ENCODE measurements around the gene FOXD4. TPM values are rescaled to one million over a fixed set of nuclear protein-coding genes. Genes with fewer than 3 reads are reported as not detected.
"Not testable (repeated sequence)": the region's sequence is repeated elsewhere in the genome, so short reads cannot be mapped to it uniquely, and the experiment has no call there.

Gene FOXD4
- total RNA-seq, 4 donors from 2014 or later, result 0.54 TPM; not detected in 3

DNA sequence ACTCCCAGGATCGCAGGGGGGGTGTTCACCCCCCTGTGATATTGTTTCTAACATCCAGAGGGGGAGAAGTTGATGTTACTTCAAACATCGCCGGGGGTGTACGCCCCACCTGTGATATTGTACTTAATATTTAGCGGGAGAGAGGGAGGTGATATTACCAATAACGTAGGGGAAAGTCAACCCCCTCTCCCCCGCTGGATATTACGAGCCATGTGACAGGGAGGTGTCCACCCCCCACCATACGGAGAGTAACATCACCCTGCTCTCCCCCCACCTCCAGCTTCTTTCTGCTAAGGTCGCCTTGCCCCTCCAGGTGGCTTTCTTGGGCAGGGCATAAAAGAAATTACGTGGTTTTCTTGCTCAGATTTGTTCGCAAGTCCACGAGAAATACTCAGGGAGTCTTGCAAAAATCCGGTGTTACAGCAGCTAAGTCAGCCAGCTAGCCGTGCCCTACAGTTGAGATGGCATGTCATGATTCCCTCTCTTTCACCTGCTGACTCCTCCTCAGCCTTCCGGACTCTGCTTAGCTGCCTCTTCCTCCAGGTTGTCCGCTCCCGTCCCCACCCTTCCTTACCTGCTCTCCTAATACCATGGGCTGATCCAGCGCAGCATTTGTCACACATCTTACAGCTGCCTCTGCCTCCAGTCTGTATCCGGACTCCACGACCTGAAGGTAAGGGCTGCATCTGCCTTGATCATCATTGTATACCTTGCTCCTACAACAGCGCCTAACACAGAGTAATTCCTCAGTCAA lies 9.3 kb downstream of the FOXD4 start:
- not testable (repeated sequence) for DNase-seq, H3K4me3 ChIP-seq, H3K9me3 ChIP-seq, H3K36me3 ChIP-seq, H3K27me3 ChIP-seq, H3K27ac ChIP-seq, H3K4me1 ChIP-seq

DNA sequence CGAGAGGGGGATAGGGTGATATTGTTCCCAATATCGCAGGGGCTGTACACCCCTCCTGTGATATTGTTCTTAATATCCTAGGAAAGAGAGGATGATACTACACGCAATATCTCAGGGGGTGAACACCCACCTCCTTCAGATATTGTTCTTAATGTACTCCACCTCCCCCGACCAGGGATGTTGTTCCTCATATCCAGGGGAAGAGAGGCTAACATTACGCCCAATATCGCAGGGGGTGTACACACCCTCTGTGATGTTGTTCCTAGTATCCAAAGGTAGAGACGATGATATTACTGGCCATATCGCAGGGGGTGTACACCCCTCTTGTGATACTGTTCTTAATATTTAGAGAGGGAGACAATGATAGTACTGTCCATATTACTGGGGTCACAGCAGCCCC lies 12.2 kb downstream of the FOXD4 start:
- H3K4me3 ChIP-seq, H3K27me3 ChIP-seq, DNase-seq, H3K36me3 ChIP-seq, H3K27ac ChIP-seq, H3K4me1 ChIP-seq, H3K9me3 ChIP-seq: not testable (repeated sequence)

DNA sequence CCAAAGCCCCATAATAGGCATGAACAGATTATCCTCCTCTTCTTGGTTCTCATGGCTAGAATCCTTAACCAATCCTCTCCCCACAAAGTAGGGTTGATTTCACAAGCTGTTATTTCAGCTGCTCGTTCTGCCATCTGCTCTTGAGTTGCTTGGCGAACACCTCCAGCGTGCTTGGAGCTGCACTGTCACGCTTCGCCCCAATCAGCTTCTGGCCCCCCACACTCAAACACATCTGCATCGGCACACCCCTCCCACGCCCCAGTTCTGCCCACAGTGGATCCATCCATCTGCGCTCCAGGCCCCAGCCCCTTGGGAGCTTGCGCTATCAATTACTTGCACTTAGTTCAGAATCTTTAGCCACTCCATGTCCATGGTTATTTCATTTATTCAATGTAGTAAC lies 17.8 kb downstream of the FOXD4 start:
- H3K4me3 ChIP-seq, H3K9me3 ChIP-seq, H3K4me1 ChIP-seq, DNase-seq, H3K27me3 ChIP-seq, H3K36me3 ChIP-seq, H3K27ac ChIP-seq: not testable (repeated sequence)

- H3K4me3 ChIP-seq, H3K27me3 ChIP-seq, H3K27ac ChIP-seq, H3K9me3 ChIP-seq, DNase-seq, H3K4me1 ChIP-seq, H3K36me3 ChIP-seq: not testable (repeated sequence)
Observed at GRCh38 chr9:99867-100266, 18.4 kb downstream of the FOXD4 start.

- not testable (repeated sequence) for DNase-seq, H3K4me1 ChIP-seq, H3K36me3 ChIP-seq, H3K27ac ChIP-seq, H3K9me3 ChIP-seq, H3K27me3 ChIP-seq, H3K4me3 ChIP-seq
Observed at GRCh38 chr9:98775-99174, 19.4 kb downstream of the FOXD4 start.

DNA sequence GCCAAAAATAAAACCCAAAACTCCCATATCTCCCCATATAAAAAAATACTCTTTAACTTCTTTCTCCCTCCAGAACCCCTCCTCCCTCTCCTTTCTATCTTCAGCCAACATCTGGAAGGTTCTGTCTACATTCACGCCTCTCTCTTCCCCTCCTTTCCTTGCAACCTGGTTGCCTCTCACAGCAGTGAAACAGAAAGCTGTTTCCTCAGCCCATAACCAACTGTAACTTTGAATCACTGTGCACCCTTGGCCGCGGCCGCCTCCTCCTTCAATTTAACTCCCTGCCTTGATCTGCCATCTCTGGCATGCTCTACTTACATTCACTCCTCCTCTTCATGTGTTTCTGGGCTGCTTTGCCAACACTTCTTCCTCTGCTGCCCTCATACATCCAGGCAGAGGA lies 23.2 kb downstream of the FOXD4 start:
- H3K36me3 ChIP-seq, H3K4me3 ChIP-seq: not testable (repeated sequence)

GRCh38 chr9:94323-94722 lies 23.9 kb downstream of the FOXD4 start:
- H3K4me3 ChIP-seq, H3K27me3 ChIP-seq: not testable (repeated sequence)

More for the DNA sequence above, 23.2 kb downstream of the FOXD4 start:
- not testable (repeated sequence) for H3K4me1 ChIP-seq, H3K9me3 ChIP-seq, H3K27me3 ChIP-seq, H3K27ac ChIP-seq, DNase-seq

DNA sequence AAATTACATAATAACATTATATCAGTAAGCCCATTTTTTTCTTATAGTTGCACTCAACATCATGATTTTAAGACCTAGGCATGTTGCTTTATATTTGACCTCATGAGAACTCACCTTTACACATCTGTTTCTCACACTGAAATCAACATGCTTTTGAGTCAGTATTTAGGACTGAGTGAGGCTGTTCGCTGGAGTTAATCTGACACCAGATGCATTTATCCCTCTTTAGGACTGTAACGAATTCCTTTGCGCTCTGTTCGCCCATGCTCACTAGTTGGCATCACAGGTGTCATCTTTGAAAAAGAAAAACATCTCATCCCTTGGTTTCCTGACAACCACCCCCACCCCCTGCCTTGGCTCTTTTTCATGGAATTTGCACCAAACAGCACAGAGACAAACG lies 24.3 kb downstream of the FOXD4 start:
- not testable (repeated sequence) for H3K4me1 ChIP-seq, DNase-seq, H3K36me3 ChIP-seq, H3K27me3 ChIP-seq, H3K4me3 ChIP-seq, H3K9me3 ChIP-seq, H3K27ac ChIP-seq

More at GRCh38 chr9:94323-94722, 23.9 kb downstream of the FOXD4 start:
- H3K36me3 ChIP-seq, H3K9me3 ChIP-seq, H3K27ac ChIP-seq, DNase-seq, H3K4me1 ChIP-seq: not testable (repeated sequence)

- H3K4me3 ChIP-seq, H3K27ac ChIP-seq, H3K36me3 ChIP-seq, DNase-seq, H3K27me3 ChIP-seq, H3K4me1 ChIP-seq, H3K9me3 ChIP-seq: not testable (repeated sequence)
Observed at GRCh38 chr9:90851-91250, 27.4 kb downstream of the FOXD4 start.

GRCh38 chr9:88396-89037 lies 29.7 kb downstream of the FOXD4 start:
- not testable (repeated sequence) for DNase-seq, H3K27me3 ChIP-seq, H3K36me3 ChIP-seq, H3K27ac ChIP-seq, H3K9me3 ChIP-seq, H3K4me1 ChIP-seq, H3K4me3 ChIP-seq

DNA sequence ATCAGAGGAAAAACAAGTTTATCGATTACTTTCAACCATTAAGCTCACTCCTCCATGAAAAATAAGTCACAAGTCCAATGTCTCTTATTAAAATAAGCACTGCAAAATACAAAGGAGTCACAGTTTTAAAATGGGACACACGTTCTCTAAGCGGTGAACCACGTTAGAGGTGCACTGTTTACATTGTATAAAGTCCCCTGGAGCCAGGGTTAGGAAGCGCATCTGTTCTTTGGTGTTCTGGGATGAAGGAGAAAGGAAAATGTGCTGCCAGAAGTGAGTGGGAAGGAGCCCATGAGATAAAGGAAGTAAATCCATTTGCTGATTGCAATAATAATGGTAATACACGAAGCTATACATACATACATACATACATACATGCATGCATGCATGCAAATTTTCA lies 30.4 kb downstream of the FOXD4 start:
- H3K9me3 ChIP-seq, H3K27ac ChIP-seq, H3K4me3 ChIP-seq, H3K27me3 ChIP-seq, DNase-seq, H3K36me3 ChIP-seq, H3K4me1 ChIP-seq: not testable (repeated sequence)

DNA sequence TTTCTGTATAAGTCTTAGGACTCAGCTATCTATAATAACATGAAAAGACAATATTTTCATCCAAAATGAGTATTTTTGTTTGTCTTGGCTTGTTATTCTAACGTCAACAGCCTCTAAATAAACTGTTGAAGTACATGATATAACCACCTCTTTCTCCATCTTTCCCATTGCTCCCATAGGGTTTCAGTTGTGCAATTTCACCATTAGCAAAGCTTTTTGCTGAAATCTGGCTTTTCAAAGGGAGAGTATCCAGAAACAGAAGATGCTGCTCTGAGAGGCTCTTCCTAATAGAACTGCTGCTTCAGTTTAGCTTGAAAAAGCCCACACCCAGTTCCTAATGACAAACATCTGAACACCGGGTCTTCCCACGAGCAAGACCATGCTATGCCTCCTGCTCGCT lies 31.1 kb downstream of the FOXD4 start:
- not testable (repeated sequence) for H3K4me1 ChIP-seq, H3K27me3 ChIP-seq, H3K4me3 ChIP-seq, DNase-seq, H3K9me3 ChIP-seq, H3K36me3 ChIP-seq, H3K27ac ChIP-seq

GRCh38 chr9:86697-87096 lies 31.5 kb downstream of the FOXD4 start:
- DNase-seq, H3K27me3 ChIP-seq, H3K9me3 ChIP-seq, H3K4me3 ChIP-seq, H3K4me1 ChIP-seq, H3K36me3 ChIP-seq, H3K27ac ChIP-seq: not testable (repeated sequence)

DNA sequence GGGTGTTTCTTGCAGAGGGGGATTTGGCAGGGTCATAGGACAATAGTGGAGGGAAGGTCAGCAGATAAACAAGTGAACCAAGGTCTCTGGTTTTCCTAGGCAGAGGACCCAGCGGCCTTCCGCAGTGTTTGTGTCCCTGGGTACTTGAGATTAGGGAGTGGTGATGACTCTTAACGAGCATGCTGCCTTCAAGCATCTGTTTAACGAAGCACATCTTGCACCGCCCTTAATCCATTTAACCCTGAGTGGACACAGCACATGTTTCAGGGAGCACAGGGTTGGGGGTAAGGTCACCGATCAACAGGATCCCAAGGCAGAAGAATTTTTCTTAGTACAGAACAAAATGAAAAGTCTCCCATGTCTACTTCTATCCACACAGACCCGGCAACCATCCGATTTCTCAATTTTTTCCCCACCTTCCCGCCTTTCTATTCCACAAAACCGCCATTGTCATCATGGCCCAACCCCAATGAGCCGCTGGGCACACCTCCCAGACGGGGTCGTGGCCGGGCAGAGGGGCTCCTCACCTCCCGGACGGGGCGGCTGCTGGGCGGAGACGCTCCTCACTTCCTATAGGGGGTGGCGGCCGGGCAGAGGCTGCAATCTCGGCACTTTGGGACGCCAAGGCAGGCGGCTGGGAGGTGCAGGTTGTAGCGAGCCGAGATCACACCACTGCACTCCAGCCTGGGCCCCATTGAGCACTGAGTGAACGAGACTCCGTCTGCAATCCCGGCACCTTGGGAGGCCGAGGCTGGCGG lies 35.1 kb downstream of the FOXD4 start:
- not testable (repeated sequence) for H3K27me3 ChIP-seq, H3K4me3 ChIP-seq, H3K36me3 ChIP-seq, DNase-seq, H3K27ac ChIP-seq, H3K9me3 ChIP-seq, H3K4me1 ChIP-seq

DNA sequence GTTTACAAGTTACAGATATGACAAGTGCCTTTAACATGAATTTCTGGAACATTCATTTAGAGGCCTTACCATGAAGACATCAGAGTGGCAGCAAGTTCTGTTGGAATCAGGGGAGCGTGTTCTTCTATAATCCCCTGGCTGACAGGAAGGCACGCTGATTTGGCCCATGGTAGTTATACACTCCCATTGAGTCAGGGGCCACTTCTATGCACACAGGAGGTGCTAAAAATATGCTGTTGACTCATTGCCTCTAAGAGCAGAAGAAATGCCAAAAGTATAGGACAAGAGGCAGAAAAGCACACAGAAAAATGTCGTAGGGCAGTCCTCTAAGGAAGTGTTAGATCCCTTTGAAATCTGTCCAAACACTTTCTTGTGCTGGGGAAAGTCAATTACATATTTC lies 39.9 kb downstream of the FOXD4 start:
- not testable (repeated sequence) for H3K9me3 ChIP-seq, H3K27ac ChIP-seq, H3K4me3 ChIP-seq, DNase-seq, H3K4me1 ChIP-seq, H3K36me3 ChIP-seq, H3K27me3 ChIP-seq
